ENCODE data around the gene PDE8B. TPM values are rescaled to one million over a fixed set of nuclear protein-coding genes. Genes with fewer than 3 reads are reported as not detected.
"Not testable (repeated sequence)": the region's sequence is repeated elsewhere in the genome, so short reads cannot be mapped to it uniquely, and the experiment has no call there.

The PDE8B gene
- total RNA-seq, 3 donors from 2014 or later, result 4.9 to 57.1 (median 8.6) TPM

GRCh38 chr5:77379558-77380061 lies 169.1 kb downstream of the PDE8B start:
- no peak for DNase-seq (ENCODE audit: low spot score in 2 of 2)
- TF ChIP-seq POLR2AphosphoS5 (IDR thresholded peaks at IDR 0.05), result no peak
- no peak for TF ChIP-seq POLR2A (IDR thresholded peaks at IDR 0.05)
- no peak for TF ChIP-seq CTCF (IDR thresholded peaks at IDR 0.05)
- no peaks in the 10 kb centered on the region for H3K36me3 ChIP-seq
- no peak overlapping the region for H3K27ac ChIP-seq
- H3K9me3 ChIP-seq, result peaks cover 0 to 8% of the 10 kb centered on the region in 2 donors
- intact Hi-C loops (cut with DNase I; ENCODE audit: low total_unique reads), result no loop called here
- no peaks in the 10 kb centered on the region for H3K4me1 ChIP-seq
- no peaks in the 10 kb centered on the region for H3K27me3 ChIP-seq
- H3K4me3 ChIP-seq, result no peak overlapping the region

- intact Hi-C loops (cut with DNase I; ENCODE audit: low total_unique reads), result no loop called here
- no peak overlapping the region for H3K4me3 ChIP-seq
- no peak overlapping the region for H3K27ac ChIP-seq
- no peaks in the 10 kb centered on the region for H3K27me3 ChIP-seq
- no peaks in the 10 kb centered on the region for H3K36me3 ChIP-seq
- no peaks in the 10 kb centered on the region for H3K4me1 ChIP-seq
- DNase-seq (ENCODE audit: low spot score in 2 of 2), result no peak
- TF ChIP-seq CTCF (IDR thresholded peaks at IDR 0.05) (no peak), POLR2AphosphoS5 (IDR thresholded peaks at IDR 0.05) (no peak), POLR2A (IDR thresholded peaks at IDR 0.05) (no peak)
- peaks cover 0 to 8% of the 10 kb centered on the region in 2 donors for H3K9me3 ChIP-seq
Measured at GRCh38 chr5:77380636-77381035, 170.2 kb downstream of the PDE8B start.

- DNase-seq (ENCODE audit: low spot score in 2 of 2); H3K4me1 ChIP-seq; H3K9me3 ChIP-seq; H3K4me3 ChIP-seq; H3K36me3 ChIP-seq; H3K27me3 ChIP-seq; H3K27ac ChIP-seq; intact Hi-C loops (cut with DNase I; ENCODE audit: low total_unique reads): not testable (repeated sequence)
Measured at GRCh38 chr5:77383336-77383735, 172.9 kb downstream of the PDE8B start.

GRCh38 chr5:77386340-77386739 lies 175.9 kb downstream of the PDE8B start:
- DNase-seq (ENCODE audit: low spot score in 2 of 2); H3K36me3 ChIP-seq; intact Hi-C loops (cut with DNase I; ENCODE audit: low total_unique reads); H3K9me3 ChIP-seq; H3K4me1 ChIP-seq; H3K27me3 ChIP-seq; H3K27ac ChIP-seq; H3K4me3 ChIP-seq: not testable (repeated sequence)

GRCh38 chr5:77389746-77390145 lies 179.3 kb downstream of the PDE8B start:
- intact Hi-C loops (cut with DNase I; ENCODE audit: low total_unique reads), result no loop called here
- Histone ChIP-seq H3K27ac (no peak overlapping the region), H3K4me1 (no peaks in the 10 kb centered on the region), H3K36me3 (no peaks in the 10 kb centered on the region), H3K4me3 (no peak overlapping the region), H3K9me3 (no peaks in the 10 kb centered on the region), H3K27me3 (no peaks in the 10 kb centered on the region)
- TF ChIP-seq POLR2A (IDR thresholded peaks at IDR 0.05), result no peak
- TF ChIP-seq POLR2AphosphoS5 (IDR thresholded peaks at IDR 0.05), result no peak
- no peak for TF ChIP-seq CTCF (IDR thresholded peaks at IDR 0.05)
- DNase-seq (ENCODE audit: low spot score in 2 of 2), result no peak

GRCh38 chr5:77390221-77390620 lies 179.7 kb downstream of the PDE8B start:
- Histone ChIP-seq H3K9me3 (no peaks in the 10 kb centered on the region), H3K36me3 (no peaks in the 10 kb centered on the region), H3K27me3 (no peaks in the 10 kb centered on the region), H3K27ac (no peak overlapping the region), H3K4me1 (no peaks in the 10 kb centered on the region), H3K4me3 (no peak overlapping the region)
- no peak for DNase-seq (ENCODE audit: low spot score in 2 of 2)
- no peak for TF ChIP-seq POLR2A (IDR thresholded peaks at IDR 0.05)
- TF ChIP-seq CTCF (IDR thresholded peaks at IDR 0.05), result no peak
- no peak for TF ChIP-seq POLR2AphosphoS5 (IDR thresholded peaks at IDR 0.05)
- intact Hi-C loops (cut with DNase I; ENCODE audit: low total_unique reads), result no loop called here
